DND-41 (cell line): ENCODE measurements around the gene PTCRA.

Experiments
- EZH2 ChIP-seq: IDR thresholded peaks from 3 replicates; pipeline ENCODE4 v1.6.1; 2012; ENCODE audit warnings: borderline replicate concordance, low read depth, mild to moderate bottlenecking, moderate library complexity, low read length, inconsistent platforms; ENCODE audit not compliant: severe bottlenecking
- TF ChIP-seq, protein P1 (sequence below): IDR thresholded peaks from 2 replicates; pipeline ENCODE4 v1.5.1; 2012; ENCODE audit warnings: borderline replicate concordance, low read length, moderate library complexity, mild to moderate bottlenecking; ENCODE audit not compliant: poor library complexity, severe bottlenecking; ENCODE audit errors: extremely low read depth

DNA sequence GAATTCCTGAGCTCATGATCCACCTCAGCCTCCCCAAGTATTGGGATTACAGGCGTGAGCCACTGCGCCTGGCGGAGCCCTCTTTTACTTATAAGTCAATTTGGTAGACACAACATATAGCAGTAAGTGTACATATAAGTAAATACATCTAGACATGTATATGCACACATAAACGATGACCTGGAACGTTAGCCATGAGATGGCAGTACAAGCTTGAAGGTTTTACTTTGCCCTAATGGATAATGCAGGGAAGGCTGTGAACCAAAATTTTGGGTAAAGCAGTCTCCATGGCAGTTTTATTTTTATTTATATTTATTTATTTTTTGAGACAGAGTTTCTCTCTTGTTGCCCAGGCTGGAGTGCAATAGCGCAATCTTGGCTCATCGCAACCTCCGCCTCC is 42.3 kb downstream of the PTCRA start:
- TF ChIP-seq, protein P1, sequence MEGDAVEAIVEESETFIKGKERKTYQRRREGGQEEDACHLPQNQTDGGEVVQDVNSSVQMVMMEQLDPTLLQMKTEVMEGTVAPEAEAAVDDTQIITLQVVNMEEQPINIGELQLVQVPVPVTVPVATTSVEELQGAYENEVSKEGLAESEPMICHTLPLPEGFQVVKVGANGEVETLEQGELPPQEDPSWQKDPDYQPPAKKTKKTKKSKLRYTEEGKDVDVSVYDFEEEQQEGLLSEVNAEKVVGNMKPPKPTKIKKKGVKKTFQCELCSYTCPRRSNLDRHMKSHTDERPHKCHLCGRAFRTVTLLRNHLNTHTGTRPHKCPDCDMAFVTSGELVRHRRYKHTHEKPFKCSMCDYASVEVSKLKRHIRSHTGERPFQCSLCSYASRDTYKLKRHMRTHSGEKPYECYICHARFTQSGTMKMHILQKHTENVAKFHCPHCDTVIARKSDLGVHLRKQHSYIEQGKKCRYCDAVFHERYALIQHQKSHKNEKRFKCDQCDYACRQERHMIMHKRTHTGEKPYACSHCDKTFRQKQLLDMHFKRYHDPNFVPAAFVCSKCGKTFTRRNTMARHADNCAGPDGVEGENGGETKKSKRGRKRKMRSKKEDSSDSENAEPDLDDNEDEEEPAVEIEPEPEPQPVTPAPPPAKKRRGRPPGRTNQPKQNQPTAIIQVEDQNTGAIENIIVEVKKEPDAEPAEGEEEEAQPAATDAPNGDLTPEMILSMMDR = peak; percentile 25
- TF ChIP-seq EZH2 = no peak
